Renal cortical epithelial cell (primary cell): Measurements from ENCODE around the gene PLEKHG5. TPM values are rescaled to one million over a fixed set of nuclear protein-coding genes. Genes with fewer than 3 reads are reported as not detected.

Source experiments
- DNase-seq: peaks from one replicate; pipeline ENCODE4 v3.0.0-alpha.2; 2011; ENCODE audit warnings: low read depth
- total RNA-seq: library from RNA; depleted of rRNA; stranded (reverse); fragments of >200 nt; gene quantifications from 2 replicates; pipeline ENCODE4 v1.2.3, GENCODE V29; 2014

Gene PLEKHG5, protein sequence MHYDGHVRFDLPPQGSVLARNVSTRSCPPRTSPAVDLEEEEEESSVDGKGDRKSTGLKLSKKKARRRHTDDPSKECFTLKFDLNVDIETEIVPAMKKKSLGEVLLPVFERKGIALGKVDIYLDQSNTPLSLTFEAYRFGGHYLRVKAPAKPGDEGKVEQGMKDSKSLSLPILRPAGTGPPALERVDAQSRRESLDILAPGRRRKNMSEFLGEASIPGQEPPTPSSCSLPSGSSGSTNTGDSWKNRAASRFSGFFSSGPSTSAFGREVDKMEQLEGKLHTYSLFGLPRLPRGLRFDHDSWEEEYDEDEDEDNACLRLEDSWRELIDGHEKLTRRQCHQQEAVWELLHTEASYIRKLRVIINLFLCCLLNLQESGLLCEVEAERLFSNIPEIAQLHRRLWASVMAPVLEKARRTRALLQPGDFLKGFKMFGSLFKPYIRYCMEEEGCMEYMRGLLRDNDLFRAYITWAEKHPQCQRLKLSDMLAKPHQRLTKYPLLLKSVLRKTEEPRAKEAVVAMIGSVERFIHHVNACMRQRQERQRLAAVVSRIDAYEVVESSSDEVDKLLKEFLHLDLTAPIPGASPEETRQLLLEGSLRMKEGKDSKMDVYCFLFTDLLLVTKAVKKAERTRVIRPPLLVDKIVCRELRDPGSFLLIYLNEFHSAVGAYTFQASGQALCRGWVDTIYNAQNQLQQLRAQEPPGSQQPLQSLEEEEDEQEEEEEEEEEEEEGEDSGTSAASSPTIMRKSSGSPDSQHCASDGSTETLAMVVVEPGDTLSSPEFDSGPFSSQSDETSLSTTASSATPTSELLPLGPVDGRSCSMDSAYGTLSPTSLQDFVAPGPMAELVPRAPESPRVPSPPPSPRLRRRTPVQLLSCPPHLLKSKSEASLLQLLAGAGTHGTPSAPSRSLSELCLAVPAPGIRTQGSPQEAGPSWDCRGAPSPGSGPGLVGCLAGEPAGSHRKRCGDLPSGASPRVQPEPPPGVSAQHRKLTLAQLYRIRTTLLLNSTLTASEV
- 22.2 and 22.6 TPM in 2 replicates for total RNA-seq

DNA sequence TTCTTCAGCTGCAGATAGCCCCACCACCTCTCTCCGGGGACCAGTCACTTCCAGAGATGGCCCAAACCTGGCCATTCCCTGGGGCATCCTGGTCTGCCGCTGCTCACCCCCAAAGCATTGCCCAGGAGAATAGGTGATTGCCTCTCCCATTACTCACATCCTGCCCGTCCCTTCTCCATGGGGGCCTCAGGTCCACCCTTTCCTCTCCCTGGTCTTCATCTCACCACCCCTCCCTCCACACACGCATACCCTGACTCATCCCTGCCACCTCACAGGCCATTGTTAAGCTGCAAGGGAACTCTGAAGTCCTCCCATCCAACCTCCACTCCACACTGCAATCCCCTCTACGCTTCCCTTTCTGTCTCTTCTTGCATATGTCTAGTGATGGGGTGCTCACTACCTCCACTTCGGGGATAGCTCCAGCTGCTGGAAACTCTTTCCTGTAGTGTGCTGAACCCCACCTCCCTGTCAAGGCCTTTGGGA, at the start of gene PLEKHG5:
PLEKHG5 (minus strand) TSS at position 188 of the 483 bp plus-strand sequence. CDS start 14,096 bp downstream, outside the sequence.
- peak; percentile 83 for DNase-seq

DNA sequence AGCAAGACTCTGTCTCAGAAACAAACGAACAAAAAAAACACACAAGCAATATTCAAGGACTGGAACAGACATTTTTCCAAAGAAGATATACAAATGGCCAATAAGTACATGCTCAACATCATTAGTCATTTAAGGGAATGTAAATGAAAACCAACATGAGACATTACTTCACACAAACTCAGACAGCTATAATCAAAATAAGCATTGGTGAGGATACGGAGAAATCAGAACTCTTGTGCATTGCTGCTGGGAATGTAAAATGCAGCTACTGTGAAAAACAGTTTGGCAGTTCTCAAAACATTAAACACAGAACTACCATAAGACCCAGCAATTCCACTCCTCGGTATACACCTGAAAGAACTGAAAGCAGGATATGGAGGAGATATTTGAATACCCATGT, 47.5 kb upstream of the PLEKHG5 start:
- DNase-seq, result no peak

DNA sequence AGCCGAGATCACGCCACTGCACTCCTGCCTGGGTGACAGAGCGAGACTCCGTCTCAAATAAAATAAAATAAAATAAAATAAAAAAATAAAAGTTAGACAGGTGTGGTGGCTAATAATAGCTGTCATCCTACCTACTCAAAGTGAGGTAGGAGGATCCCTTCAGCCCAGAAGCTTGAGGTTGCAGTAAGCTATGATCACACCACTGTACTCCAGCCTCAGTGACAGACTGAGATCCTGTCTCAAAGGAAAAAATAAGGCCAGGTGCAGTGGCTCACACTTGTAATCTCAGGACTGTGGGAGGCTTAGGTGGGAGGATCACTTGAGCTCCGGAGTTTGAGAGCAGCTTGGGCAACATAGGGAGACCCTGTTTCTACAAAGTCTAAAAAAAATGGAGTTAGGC, 44.8 kb upstream of the PLEKHG5 start:
- no peak for DNase-seq

DNA sequence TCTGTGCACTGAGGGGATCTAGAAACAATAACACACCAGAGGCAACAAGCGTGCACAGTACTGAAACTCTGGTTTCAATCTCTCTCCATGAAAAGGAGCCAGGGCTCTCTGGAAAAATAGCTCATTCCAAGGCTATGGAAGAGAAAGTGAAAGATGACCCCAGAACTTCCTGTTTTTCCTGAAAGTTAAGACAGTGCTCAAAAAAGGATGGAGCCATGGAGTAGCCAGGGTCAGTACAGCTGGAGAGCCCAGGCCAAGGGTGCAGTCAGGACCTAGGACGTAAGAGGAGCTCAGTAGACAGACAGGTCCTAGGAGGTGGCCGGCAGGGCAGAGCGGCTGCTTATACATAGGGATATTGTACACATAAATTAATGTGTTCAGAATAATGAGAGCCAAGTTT, 43.7 kb upstream of the PLEKHG5 start:
- DNase-seq, result no peak

DNA sequence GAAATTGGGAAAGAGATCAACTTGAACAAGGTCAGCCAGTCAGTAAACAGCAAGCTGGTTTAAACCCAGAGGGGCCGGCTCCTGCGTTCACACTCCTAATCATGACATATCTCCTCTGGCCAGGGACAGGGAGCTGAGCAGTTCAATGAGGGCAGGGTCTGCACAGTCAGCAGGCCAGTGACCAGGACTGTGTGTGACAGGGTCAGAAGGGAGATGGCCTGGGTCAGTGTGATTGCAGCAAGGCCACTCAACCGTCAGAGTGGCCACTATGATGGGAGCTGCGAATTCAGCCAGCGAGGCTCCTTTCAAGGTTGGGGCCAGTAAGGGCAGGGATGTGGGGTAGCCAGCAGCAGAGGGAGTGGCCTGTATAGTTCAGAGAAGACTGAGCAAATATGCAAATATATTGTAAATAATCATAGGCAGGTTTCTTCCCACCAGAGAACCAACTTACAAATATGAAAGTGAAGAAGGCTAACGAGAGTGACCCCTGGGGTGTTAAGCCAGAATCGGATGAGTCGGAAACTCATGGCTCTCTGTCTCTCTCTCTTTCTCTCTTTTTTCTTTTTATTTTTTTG, 42.9 kb upstream of the PLEKHG5 start:
- DNase-seq, result no peak

DNA sequence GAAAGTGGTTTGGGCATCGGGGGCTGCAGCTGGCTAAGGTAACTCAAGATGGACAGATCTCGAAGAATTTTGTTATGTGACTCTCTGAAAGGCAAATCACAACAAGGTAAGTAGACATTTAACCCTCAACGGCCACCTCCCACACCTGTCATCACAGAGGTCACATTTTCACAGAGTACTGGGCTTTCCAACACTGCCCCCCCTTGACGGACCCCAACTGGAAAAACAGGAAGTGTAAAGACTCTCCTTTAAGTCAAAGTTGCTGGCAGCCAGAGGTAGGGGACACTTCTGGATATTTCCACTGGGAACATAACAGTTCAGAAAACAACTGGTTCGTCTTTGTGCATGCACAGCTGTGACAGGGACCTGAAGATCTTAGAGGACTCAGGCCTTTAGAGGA, 40.5 kb upstream of the PLEKHG5 start:
- DNase-seq, result no peak

DNA sequence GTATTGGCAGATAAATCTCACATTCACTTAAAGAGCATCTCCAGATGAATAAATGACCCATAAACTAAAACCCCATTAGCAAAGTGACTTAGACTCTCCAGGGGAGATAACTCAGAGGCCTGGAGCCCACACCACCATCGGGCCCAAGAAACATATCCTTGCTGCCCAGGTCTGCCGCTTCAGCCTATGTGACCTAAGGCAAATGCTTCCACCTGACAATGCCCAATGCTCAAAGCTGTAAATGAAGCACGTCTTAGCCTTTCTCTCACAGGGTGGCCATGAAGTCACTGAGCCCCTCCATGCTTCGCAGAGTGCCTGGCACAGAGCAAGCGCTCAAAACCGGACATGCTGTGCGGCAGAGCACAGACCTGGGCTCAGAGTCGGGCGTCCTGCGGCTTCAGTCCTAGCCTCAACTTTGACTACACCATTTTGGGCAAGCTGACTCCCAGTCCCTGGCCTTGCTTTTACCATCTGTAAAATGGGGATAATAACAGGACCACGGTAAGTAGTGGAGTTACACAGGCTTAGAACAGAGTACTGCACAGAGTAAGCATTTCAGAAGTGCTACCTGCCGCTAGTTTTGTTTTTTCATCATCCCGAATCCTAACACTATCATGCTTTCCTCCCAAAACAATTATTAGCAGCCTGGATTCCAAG, 39.2 kb upstream of the PLEKHG5 start:
- no peak for DNase-seq

DNA sequence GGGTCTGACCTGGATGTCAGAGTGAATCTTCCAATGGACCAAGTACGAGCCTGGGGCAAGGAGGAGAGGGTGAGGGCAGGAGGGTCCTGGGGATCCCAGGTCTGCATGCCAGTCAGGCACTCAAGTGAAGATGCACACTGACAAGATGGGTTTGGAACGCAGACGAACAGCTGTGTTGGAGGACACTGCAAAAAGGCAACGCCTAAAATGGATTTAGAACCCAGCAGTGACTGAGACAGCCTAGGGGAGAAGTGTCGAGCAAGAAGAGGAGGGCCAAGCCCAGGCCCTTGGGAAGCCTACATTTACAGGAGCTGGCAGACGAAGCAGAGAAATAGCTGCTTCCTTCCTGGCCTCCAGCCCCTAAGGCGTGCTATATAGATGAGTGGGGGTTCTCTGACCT, 37.0 kb upstream of the PLEKHG5 start:
- no peak for DNase-seq

DNA sequence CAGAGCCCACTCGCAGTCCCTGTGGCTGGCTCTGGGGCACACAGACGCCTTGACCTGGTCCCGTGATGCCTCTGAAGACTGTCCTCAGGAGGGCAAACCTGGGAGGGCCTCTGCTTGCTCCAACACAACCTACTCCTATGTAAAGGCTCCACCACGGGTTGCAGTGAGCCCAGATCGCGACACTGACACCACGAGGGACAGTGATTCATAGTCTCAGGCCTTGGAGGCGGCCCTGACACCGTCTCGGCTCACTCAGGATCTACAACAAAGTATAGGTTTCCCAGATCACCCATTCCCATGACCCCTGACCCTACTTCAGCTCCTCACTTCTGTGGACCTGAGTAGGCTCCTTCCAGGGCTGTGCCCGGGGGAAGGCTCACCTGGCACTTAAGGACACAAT, 34.8 kb upstream of the PLEKHG5 start:
- no peak for DNase-seq

DNA sequence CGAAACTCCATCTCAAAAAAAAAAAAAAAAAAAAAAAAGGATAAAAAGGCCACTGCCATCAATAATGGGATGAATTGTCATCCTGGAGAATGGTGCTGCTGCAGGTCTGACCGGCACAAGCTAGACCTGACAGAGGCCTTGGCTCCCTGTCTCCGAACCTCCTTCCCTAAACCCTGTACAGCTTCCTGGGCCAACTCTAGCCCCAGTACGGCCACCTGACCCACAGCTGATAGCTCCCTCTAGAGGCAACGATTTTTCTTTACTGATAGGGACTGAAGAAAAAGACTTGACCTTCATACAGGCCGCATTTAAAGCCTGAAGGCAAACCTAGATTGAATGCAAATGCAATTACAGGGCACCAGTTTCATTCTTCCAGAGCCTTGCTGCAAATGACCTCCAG, 32.1 kb upstream of the PLEKHG5 start:
- DNase-seq, result peak; percentile 47

DNA sequence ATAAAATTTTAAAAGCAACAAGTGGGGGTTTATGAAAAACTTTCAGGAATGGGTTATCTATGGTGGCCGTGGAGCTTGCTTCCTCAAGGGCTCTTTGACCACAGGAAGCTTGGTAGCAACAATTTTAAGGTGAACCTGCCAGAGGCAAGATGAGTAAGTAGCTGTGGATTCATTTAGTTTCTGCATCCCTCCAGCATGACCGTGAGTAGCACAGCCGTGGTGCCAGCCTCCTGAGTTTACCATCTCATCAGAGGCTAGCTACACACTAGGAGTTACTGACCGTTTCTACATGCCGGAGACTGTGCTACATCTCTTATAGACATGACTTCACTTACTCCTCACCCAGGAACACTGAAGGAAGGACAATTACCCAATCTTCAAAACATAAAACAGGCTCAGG, 30.1 kb upstream of the PLEKHG5 start:
- peak; percentile 49 for DNase-seq

DNA sequence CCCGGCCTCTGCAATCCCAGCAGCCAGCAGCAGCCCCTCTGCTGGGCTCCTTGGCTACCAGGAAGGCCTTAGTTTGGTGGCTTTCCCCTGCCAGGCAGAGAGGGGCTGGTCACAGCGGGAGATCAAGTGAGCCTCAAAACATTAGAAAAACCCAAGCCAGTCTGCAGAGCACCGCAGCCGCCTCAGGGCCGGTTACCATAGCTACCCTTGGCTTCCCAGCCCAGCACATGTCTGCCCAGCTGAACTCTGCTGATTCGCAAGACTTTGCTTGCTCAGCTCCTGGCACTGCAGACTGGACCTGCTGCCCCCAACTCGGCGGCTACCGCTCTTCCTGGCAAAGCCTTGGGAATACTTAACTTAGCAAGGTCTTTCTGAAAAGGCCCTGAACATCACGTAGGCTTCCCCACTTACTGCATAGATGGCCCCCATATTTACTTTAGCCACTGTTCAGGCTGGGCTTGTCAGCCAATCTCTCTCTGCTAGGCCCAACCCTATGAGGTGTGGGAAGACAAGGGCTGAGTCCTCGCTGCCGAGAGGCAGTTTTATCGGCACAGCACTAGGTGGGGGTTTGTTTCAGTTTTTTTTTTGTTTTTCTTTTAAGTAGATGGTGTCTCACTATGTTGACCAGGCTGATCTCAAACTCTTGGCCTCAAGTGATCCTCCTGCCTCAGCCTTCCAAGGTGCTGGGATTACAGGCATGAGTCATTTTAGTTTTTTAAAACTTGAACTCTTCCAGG, 28.6 kb upstream of the PLEKHG5 start:
- peak; percentile 83 for DNase-seq

DNA sequence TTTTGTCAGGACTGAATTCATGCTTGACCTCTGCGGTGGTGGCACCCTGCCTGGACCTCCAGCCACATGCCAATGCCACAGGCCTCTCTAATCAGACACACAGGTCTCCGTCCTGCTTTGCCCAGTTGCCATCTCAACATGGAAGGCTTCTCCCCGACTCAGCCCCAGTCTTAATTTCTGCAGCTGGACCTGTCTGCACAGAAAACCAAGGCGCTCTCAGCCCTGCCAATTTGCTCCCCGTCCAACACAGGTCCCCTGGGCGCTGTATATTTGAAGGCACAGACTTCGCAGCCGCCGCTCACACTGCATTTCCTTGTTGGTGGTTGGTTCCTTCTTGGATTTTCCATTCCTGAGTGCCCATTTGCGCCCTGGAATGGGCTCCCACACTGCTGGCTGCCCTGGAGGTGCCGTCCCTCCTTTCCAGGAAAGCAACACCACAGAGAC, 28.0 kb upstream of the PLEKHG5 start:
- no peak for DNase-seq

DNA sequence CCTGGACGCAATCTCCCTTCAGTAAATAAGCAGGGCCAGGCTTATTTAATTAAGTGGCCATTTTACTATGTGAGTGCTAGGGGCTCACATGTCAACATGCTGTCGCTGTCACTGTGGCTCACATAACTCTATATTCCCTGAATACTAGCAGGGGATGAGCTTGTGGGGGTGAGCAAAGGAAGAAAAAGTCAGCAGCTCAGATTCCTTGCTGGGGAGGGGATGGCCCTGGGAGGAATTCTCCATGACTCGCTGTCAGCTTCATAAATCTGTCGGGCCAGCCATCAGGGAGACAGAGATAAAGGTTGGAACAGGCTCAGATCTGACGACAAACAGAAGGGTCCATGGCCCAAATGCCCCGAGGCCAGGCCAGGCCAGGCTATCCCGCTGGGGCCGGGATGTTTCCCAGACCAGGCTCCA, 26.0 kb upstream of the PLEKHG5 start:
- no peak for DNase-seq

DNA sequence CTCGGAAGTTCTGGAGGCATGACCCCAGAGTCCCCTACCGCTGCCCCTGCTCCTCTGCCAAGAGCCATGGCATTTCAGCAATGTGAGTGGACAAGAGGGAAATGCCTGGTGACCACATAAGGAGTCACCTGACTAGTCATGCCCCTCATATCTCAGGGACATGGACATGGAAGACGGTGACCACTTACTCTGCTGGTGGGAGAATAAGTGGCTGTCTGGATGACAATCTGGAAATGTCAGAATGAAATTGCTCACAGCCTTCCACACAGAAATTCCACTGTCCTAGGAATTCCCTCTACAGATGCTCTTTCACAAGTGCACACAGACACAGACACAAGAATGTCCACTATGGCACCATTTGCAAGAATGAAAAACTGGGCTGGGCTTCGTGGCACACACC, 24.3 kb upstream of the PLEKHG5 start:
- DNase-seq, result peak; percentile 28

DNA sequence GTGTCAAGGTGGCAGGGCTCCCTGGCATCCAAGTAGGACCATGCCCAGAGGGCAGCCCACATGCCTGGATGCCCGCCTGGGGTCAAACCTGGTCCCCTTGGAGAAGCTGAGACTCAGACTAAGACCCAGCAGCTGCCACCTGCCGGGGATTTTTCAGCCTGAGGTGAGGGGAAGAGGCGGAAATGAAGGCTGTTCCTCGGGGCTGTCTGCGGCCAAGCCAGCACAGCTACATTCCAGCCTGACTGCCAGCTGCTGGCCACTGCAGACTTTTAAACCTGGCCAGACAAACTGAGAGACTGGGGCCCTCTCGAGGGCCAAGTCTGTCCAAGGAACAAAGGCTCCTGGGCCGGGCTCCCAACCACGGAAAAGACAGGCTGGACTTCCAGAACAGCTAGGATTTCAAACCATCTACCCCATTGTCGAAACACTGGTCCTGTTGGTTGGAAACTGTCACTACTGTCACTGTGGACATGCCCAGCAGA, 21.9 kb upstream of the PLEKHG5 start:
- no peak for DNase-seq

DNA sequence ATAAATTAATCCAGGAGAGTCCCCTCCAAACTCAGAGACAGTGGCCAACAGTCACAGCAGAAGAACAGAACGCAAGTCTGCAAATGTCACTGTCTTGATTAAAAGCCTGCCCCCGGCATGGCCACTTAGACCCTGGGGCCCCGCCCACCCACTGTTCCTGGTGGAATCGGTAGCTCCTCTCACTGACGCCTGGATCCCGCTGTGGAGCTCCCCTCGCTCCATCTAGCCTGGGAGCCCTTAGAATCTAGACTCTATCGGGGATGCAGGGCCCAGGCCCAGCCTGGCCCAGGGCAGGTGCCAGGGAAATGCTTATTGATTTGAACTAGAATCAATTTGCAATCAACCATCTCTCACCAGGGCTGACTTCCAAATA, 21.4 kb upstream of the PLEKHG5 start:
- DNase-seq, result no peak

DNA sequence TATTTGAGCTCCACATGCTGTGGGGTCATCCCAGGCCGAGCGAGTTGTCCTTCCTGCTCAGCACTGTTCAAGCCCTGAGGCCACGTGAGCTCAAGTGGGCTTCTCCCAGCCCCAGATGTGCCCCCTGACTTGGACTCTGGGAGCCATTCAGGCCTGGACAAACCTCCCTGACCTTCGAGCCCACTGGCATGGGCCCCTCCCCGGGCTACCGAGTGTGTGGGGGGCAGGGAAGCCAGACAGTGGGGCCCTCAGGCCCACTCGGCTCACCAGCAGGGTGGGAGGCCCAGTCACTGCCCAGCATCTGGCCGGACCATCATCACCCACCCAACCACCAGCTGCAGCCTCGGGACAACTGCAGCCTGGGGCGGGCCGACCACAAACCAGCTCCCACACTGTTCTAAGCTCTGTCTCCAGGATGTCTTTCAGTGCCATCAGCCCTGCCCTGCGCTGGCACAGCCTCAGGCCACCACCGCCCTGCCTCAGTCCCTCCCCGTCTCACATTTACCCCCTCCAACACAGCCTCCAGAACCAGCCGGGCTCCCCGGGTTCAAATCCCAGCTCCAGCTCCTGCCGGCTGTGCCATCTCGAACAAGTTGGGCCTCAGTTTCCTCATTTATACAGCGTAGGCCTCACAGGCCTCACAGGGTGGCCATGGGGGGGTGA, 20.9 kb upstream of the PLEKHG5 start:
- DNase-seq, result no peak

DNA sequence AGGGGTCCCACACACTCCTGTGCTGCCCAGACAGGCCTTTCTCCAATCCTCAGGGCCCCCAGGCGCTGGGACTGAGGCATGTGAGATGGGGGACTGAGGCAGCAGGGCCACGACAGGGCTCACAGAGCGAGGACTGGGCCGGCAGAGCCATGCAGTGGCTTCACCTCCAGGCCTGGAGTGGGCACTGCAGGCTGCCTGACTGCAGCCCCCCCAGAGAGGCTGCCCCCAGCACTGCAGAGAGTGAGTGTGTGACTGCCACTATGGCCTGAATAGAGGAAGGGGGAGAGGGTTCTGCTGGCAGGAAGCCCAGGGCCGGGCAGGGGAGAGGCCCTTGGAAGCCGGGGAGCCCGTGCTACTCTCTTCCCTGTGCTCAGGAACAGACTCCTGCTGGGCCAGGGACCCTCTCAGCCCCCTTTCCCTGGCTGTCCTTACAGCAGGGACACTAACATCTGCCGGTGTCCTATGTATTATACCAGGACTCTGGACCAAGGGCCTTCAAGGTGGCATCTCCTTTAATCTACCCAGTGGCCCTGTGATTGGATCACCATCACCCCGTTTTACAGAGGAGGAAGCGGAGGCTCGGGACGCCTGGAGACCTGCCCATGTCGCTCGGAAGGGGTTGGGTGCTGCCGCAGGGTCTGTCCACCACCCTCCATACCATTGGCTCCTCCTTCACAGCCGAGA, 20.2 kb upstream of the PLEKHG5 start:
- DNase-seq, result no peak

DNA sequence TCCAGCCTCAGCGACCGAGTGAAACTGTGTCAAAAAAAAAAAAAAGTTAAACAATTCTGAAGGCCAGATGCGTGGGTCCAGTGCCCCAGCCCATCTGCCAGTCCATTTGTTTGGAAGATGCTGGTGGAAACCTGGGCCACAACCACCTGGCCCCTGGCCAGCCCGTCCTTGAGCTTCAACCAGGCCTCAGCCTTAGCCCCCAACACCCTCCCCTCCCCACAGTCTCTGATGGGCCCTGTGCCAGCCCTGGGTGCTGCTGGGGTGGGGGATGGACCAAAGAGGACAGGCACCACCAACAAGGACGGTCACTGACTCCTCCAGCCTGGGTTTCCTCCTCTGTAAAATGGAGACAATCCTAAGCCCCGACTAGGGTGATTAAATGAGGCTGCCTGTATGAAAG, 19.6 kb upstream of the PLEKHG5 start:
- no peak for DNase-seq
